OCI-LY7 (cell line): Measurements from ENCODE around the gene ADCY7. TPM values are rescaled to one million over a fixed set of nuclear protein-coding genes. Genes with fewer than 3 reads are reported as not detected.

Experiments used
- Bru-seq: library from RNA; stranded (reverse); fragments of 400-500 nt; gene quantifications from one replicate; lab custom pipeline; 2021; lab: Mats Ljungman, UMichigan
- BruChase-seq, 2 experiments: library from RNA; stranded (reverse); fragments of 400-500 nt; gene quantifications; one replicate each; lab custom pipeline; 2021; lab: Mats Ljungman, UMichigan
- BruUV-seq: library from RNA; stranded (reverse); fragments of 400-500 nt; replicated peaks from 2 replicates; lab custom pipeline; 2021; lab: Mats Ljungman, UMichigan
- CTCF ChIA-PET: fragments of 300-600 bp; sonication (Branson Sonifier 250); formaldehyde crosslinking; loops from one replicate; lab custom pipeline; 2022; ENCODE audit warnings: antibody characterized with exemption; ENCODE audit not compliant: unreplicated experiment; lab: Charles Lee
- POLR2A ChIA-PET: fragments of 300-600 bp; sonication (Branson Sonifier 250); formaldehyde crosslinking; loops from one replicate; lab custom pipeline; 2022; ENCODE audit warnings: antibody characterized with exemption; lab: Charles Lee
- DNase-seq: peaks from one replicate; pipeline ENCODE4 v3.0.0-alpha.2; 2015; ENCODE audit warnings: low spot score
- H2AFZ ChIP-seq: fragments of 200-600 bp; sonication (generic), shearing (Covaris generic); 2 replicates; pipeline ENCODE4 v1.6.1; 2014; ENCODE audit warnings: mild to moderate bottlenecking, antibody characterized with exemption, low read length, moderate library complexity
- H3K27ac ChIP-seq: fragments of 200-600 bp; sonication (generic); 2 replicates; pipeline ENCODE4 v1.5.1; 2014; ENCODE audit warnings: mixed run types, low read depth, mild to moderate bottlenecking, moderate library complexity, low read length, inconsistent platforms; ENCODE audit not compliant: poor library complexity, severe bottlenecking
- H3K36me3 ChIP-seq: fragments of 200-600 bp; sonication (generic); 2 replicates; pipeline ENCODE4 v1.6.1; 2014; ENCODE audit warnings: mild to moderate bottlenecking, antibody characterized with exemption, low read length, moderate library complexity, mixed read lengths; ENCODE audit not compliant: insufficient read depth
- H3K4me1 ChIP-seq: fragments of 200-600 bp; sonication (generic); 2 replicates; pipeline ENCODE4 v1.5.1; 2014; ENCODE audit warnings: mild to moderate bottlenecking, low read length; ENCODE audit not compliant: insufficient read depth, poor library complexity, severe bottlenecking
- H3K4me2 ChIP-seq: fragments of 200-600 bp; sonication (generic); 2 replicates; pipeline ENCODE4 v1.6.1; 2014; ENCODE audit warnings: mild to moderate bottlenecking, low read length
- H3K4me3 ChIP-seq: fragments of 200-600 bp; sonication (generic); 2 replicates; pipeline ENCODE4 v1.5.1; 2014; ENCODE audit warnings: mild to moderate bottlenecking, low read depth, low read length; ENCODE audit not compliant: poor library complexity, severe bottlenecking
- H3K79me2 ChIP-seq: fragments of 200-600 bp; sonication (generic); 2 replicates; pipeline ENCODE4 v1.6.1; 2016; ENCODE audit warnings: low read depth, mild to moderate bottlenecking, low read length, moderate library complexity, mixed read lengths; ENCODE audit not compliant: insufficient read depth
- H3K9me2 ChIP-seq: fragments of 200-600 bp; sonication (generic); 2 replicates; pipeline ENCODE4 v1.6.1; 2016; ENCODE audit warnings: mild to moderate bottlenecking, low read length, mixed read lengths; ENCODE audit not compliant: insufficient read depth
- H3K9me3 ChIP-seq: fragments of 200-600 bp; sonication (generic); 2 replicates; pipeline ENCODE4 v1.6.1; 2014; ENCODE audit warnings: mild to moderate bottlenecking, mixed run types, low read length, mixed read lengths
- H4K20me1 ChIP-seq: fragments of 200-600 bp; sonication (generic); 2 replicates; pipeline ENCODE4 v1.6.1; 2014; ENCODE audit warnings: mild to moderate bottlenecking, antibody characterized with exemption, low read length, moderate library complexity, mixed read lengths; ENCODE audit not compliant: insufficient read depth
- EZH2phosphoT487 ChIP-seq: fragments of 200-600 bp; sonication (generic); IDR thresholded peaks from 2 replicates; pipeline ENCODE4 v1.6.1; 2018; ENCODE audit warnings: low read depth, borderline replicate concordance, mild to moderate bottlenecking, mixed run types, antibody characterized with exemption, low read length, moderate library complexity, mixed read lengths
- intact Hi-C: fragments of 100-400 bp; cut with micrococcal nuclease; formaldehyde crosslinking; loops from one replicate; pipeline ENCODE4 v1.10.0; 2022; ENCODE audit not compliant: unreplicated experiment
- long read RNA-seq: library from polyadenylated mRNA; stranded (forward); transcript quantifications from one replicate; pipeline ENCODE4 v2.0.0, GENCODE V29; 2022
- total RNA-seq, 2 experiments: library from RNA; depleted of rRNA in 1 of 2; stranded (reverse); fragments of >200 nt in 1 of 2; shearing (Covaris generic) in 1 of 2; gene quantifications; 2 replicates each; pipeline ENCODE4 v1.2.3, GENCODE V29; 2014 to 2022
- TF ChIP-seq, protein P1 (sequence below): fragments of 200-600 bp; sonication (generic); conservative IDR thresholded peaks from 2 replicates; pipeline ENCODE4 v1.5.1; 2014; ENCODE audit warnings: mild to moderate bottlenecking, antibody characterized with exemption, low read length, moderate library complexity, mixed read lengths

ADCY7 gene
- total RNA-seq (2014; rRNA removed; shearing (Covaris generic)) (36.9 and 49.9 TPM in 2 replicates), total RNA-seq (2022) (62.0 and 77.7 TPM in 2 replicates), Bru-seq, nascent RNA (percentile 63 among the genes with signal in this experiment), BruChase-seq, experiment 1, labeled RNA remaining after a 6-hour chase (percentile 69 among the genes with signal in this experiment), BruChase-seq, experiment 2, labeled RNA remaining after a 2-hour chase (percentile 68 among the genes with signal in this experiment)
- long read RNA-seq, full-length matches to known transcripts = 7 of 53 reads
- long read RNA-seq, partial matches to known transcripts = 11 of 53 reads
- long read RNA-seq, other reads (novel, unspliced or antisense) = 35 of 53 reads

DNA sequence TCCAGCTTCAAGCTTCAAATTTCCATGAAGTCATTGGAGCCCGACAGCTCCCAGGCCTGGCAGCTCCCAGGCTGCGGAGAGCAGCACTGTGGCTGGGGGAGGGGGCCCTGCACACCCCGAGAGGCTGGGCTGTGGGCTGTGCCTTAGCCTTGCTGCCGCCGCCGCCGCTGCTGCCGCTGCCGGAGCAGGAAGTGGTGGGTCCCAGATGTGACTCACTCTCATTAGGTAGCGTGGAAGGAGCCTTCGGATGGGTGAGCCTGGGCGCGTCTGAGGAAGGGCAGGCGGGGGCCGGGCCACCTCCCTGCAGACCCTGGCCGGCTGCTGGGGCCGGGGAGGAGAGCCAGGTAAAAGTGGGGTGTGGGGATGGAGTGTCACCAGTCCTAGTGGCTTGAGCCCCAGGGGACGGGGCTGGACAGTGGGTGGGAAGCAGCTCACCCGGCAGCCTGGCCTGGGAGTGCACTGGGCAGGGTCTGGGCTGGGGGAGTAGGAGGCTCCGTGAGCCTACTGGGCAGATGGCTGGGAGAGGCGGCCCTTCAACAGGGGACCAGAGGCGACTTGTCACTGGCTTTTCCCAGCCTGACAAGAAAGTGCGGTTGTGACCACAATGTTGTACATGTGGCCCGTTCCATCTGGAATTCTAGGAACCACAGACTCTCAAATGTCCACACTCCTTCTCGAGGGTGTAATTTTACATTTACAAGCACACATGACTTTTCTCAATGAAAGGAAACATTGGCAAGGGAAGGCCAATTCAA lies at the start of gene ADCY7:
Gene ADCY7 (plus strand): TSS at position 215 of the 755 bp plus-strand sequence. CDS start 21,629 bp downstream, outside the sequence.
- intact Hi-C loops = no loop called here
- peaks cover 21% of the 10 kb centered on the region; the same call in 1 of the 2 replicates for H3K79me2 ChIP-seq
- no peaks in the 10 kb centered on the region for H3K9me2 ChIP-seq
- H3K9me3 ChIP-seq = no peaks in the 10 kb centered on the region
- POLR2A ChIA-PET = interaction anchor here (0.7 to 2.5 kb wide), 8 partner anchors 9 to 20 kb away, joined by 3 to 15 read pairs (median 4); no protein-coding TSS in a partner anchor
- H3K4me2 ChIP-seq = peak within 1 kb of the TSS; percentile 96
- peak within 1 kb of the TSS; percentile 60 for H3K27ac ChIP-seq
- TSS peak; percentile 65 for BruUV-seq
- peak within 1 kb of the TSS; percentile 89 for H2AFZ ChIP-seq
- H4K20me1 ChIP-seq = no peaks in the 10 kb centered on the region
- CTCF ChIA-PET = interaction anchor here (0.5 to 2.4 kb wide), 3 partner anchors 9 to 18 kb away, joined by 3 to 16 read pairs (median 3); no protein-coding TSS in a partner anchor
- TF ChIP-seq EZH2phosphoT487 = no peak
- TF ChIP-seq, protein P1, sequence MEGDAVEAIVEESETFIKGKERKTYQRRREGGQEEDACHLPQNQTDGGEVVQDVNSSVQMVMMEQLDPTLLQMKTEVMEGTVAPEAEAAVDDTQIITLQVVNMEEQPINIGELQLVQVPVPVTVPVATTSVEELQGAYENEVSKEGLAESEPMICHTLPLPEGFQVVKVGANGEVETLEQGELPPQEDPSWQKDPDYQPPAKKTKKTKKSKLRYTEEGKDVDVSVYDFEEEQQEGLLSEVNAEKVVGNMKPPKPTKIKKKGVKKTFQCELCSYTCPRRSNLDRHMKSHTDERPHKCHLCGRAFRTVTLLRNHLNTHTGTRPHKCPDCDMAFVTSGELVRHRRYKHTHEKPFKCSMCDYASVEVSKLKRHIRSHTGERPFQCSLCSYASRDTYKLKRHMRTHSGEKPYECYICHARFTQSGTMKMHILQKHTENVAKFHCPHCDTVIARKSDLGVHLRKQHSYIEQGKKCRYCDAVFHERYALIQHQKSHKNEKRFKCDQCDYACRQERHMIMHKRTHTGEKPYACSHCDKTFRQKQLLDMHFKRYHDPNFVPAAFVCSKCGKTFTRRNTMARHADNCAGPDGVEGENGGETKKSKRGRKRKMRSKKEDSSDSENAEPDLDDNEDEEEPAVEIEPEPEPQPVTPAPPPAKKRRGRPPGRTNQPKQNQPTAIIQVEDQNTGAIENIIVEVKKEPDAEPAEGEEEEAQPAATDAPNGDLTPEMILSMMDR = no peak
- peaks cover 54% of the 10 kb centered on the region for H3K4me1 ChIP-seq
- H3K4me3 ChIP-seq = peak within 1 kb of the TSS; percentile 76
- no peaks in the 10 kb centered on the region for H3K36me3 ChIP-seq
- peak; percentile 85 for DNase-seq

DNA sequence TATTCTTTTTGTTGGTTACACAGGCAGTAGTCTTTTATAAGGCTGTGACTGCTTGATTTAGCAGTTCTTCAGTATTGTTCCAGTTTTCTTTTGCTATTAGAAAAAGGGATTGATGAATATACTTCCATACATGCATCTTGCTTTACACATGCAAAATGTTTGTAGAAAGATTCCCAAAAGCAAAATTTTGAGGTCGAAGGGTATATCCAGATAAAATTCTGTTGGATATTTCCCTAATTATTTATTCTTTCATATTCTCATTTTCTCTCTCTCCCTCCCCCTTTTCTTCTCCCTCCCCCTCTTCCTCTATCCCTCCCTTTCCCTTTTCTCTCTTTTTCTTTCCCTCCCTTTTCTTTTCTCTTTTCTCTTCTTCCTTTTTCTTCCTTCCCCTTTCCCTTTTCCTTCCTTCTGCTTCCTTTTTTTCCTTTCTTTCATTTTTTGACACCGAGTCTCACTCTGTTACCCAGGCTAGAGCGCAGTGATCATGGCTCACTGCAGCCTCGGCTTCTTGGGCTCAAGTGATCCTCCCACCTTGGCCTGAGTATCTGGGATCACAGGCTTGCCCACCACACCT lies 46.9 kb upstream of the ADCY7 start:
- TF ChIP-seq, protein P1 = no peak
- no peak for TF ChIP-seq EZH2phosphoT487
- ChIA-PET POLR2A (no interaction called here), CTCF (no interaction called here)
- intact Hi-C loops = loop anchor here (10.0 kb wide), 2 partner anchors 295 to 585 kb away; no protein-coding TSS in a partner anchor
- H3K79me2 ChIP-seq = no peaks in the 10 kb centered on the region
- H3K9me3 ChIP-seq = no peaks in the 10 kb centered on the region
- H2AFZ ChIP-seq = no peak overlapping the region
- no peaks in the 10 kb centered on the region for H4K20me1 ChIP-seq
- no peak overlapping the region for H3K4me3 ChIP-seq
- H3K4me1 ChIP-seq = no peaks in the 10 kb centered on the region
- H3K27ac ChIP-seq = no peak overlapping the region
- no peak overlapping the region for H3K4me2 ChIP-seq
- H3K36me3 ChIP-seq = peaks cover 31% of the 10 kb centered on the region
- BruUV-seq = no TSS peak
- H3K9me2 ChIP-seq = no peaks in the 10 kb centered on the region
- DNase-seq = no peak
